ENCODE data around the gene MEN1.
A peak's percentile ranks its signal among the peaks of the same experiment; 100 is the strongest.

The MEN1 gene

GRCh38 chr11:64846998-64847666 lies 36.8 kb upstream of the MEN1 start (continued):
- TF ChIP-seq TSHZ1 (tag by site-specific recombination; IDR thresholded peaks at IDR 0.05; ENCODE audit: borderline replicate concordance) (no peak), YY2 (tag by site-specific recombination; IDR thresholded peaks at IDR 0.05) (no peak), ZNF404 (tag by site-specific recombination; IDR thresholded peaks at IDR 0.05) (no peak), WT1 (tag by site-specific recombination; IDR thresholded peaks at IDR 0.05) (no peak), ZNF248 (tag by site-specific recombination; IDR thresholded peaks at IDR 0.05) (no peak), ZNF426 (tag by site-specific recombination; IDR thresholded peaks at IDR 0.05) (no peak), ZNF416 (tag by site-specific recombination; IDR thresholded peaks at IDR 0.05) (no peak), ZNF792 (tag by site-specific recombination; IDR thresholded peaks at IDR 0.05) (no peak), ZNF148 (tag by site-specific recombination; IDR thresholded peaks at IDR 0.05; ENCODE audit: borderline replicate concordance) (no peak), ZNF211 (tag by site-specific recombination; IDR thresholded peaks at IDR 0.05; ENCODE audit: low read depth) (no peak), ZNF664 (tag by site-specific recombination; IDR thresholded peaks at IDR 0.05) (no peak), ZNF175 (tag by site-specific recombination; IDR thresholded peaks at IDR 0.05) (no peak), ZNF214 (tag by site-specific recombination; IDR thresholded peaks at IDR 0.05; ENCODE audit: borderline replicate concordance) (no peak), ZNF704 (tag by site-specific recombination; IDR thresholded peaks at IDR 0.05) (no peak), HOXA7 (CRISPR knock-in tag; IDR thresholded peaks at IDR 0.05; ENCODE audit: borderline replicate concordance) (no peak), ZNF37A (tag by site-specific recombination; IDR thresholded peaks at IDR 0.05) (no peak), ZNF654 (tag by site-specific recombination; IDR thresholded peaks at IDR 0.05; ENCODE audit: low read depth) (peak; percentile 94), ZNF560 (tag by site-specific recombination; IDR thresholded peaks at IDR 0.05; ENCODE audit: borderline replicate concordance) (no peak), OSR2 (tag by site-specific recombination; IDR thresholded peaks at IDR 0.05) (no peak), ZBTB21 (tag by site-specific recombination; IDR thresholded peaks at IDR 0.05) (no peak), ZNF10 (tag by site-specific recombination; IDR thresholded peaks at IDR 0.05) (no peak), ZNF488 (tag by site-specific recombination; IDR thresholded peaks at IDR 0.05) (no peak), ZNF561 (tag by site-specific recombination; IDR thresholded peaks at IDR 0.05; ENCODE audit: borderline replicate concordance) (no peak), CTCF (tag by site-specific recombination; IDR thresholded peaks at IDR 0.05) (peak; percentile 89), ZNF76 (tag by site-specific recombination; IDR thresholded peaks at IDR 0.05; ENCODE audit: borderline replicate concordance, low read depth) (no peak), ZNF138 (tag by site-specific recombination; IDR thresholded peaks at IDR 0.05; ENCODE audit: borderline replicate concordance) (no peak), BCL11A (tag by site-specific recombination; IDR thresholded peaks at IDR 0.05; ENCODE audit: low read depth) (no peak), ZNF747 (tag by site-specific recombination; IDR thresholded peaks at IDR 0.05) (no peak), ZNF302 (tag by site-specific recombination; IDR thresholded peaks at IDR 0.05; ENCODE audit: low read depth) (no peak), ZNF600 (tag by site-specific recombination; IDR thresholded peaks at IDR 0.05) (peak; percentile 88), ZNF777 (tag by site-specific recombination; IDR thresholded peaks at IDR 0.05; ENCODE audit: borderline replicate concordance) (no peak), ZNF670 (tag by site-specific recombination; IDR thresholded peaks at IDR 0.05; ENCODE audit: low read depth) (no peak)

All from HEK293 (cell line).